ENCODE results near the gene XRCC2. TPM values are rescaled to one million over a fixed set of nuclear protein-coding genes. Genes with fewer than 3 reads are reported as not detected.

The XRCC2 gene
- total RNA-seq, 4 donors from 2014 or later: 0.32 to 0.72 (median 0.37) TPM

GRCh38 chr7:152615031-152615741 lies 60.8 kb downstream of the XRCC2 start:
- ATAC-seq (ENCODE audit: low FRiP score) (no peak), DNase-seq (ENCODE audit: low spot score) (no peak)
- TF ChIP-seq CTCF (IDR thresholded peaks at IDR 0.05): no peak

- TF ChIP-seq CTCF (IDR thresholded peaks at IDR 0.05): no peak
- ATAC-seq (ENCODE audit: low FRiP score): no peak
- no peak for DNase-seq (ENCODE audit: low spot score)
Measured at GRCh38 chr7:152608656-152609055, 67.3 kb downstream of the XRCC2 start.

GRCh38 chr7:152608208-152608607 lies 67.7 kb downstream of the XRCC2 start:
- no peak for ATAC-seq (ENCODE audit: low FRiP score)
- no peak for DNase-seq (ENCODE audit: low spot score)
- TF ChIP-seq CTCF (IDR thresholded peaks at IDR 0.05): no peak

- ATAC-seq (ENCODE audit: low FRiP score): no peak
- no peak for DNase-seq (ENCODE audit: low spot score)
Measured at GRCh38 chr7:152607007-152607406, 68.9 kb downstream of the XRCC2 start.

GRCh38 chr7:152602962-152603361 lies 73.0 kb downstream of the XRCC2 start:
- DNase-seq (ENCODE audit: low spot score): no peak
- no peak for TF ChIP-seq CTCF (IDR thresholded peaks at IDR 0.05)
- no peak for ATAC-seq (ENCODE audit: low FRiP score)

More at GRCh38 chr7:152607007-152607406, 68.9 kb downstream of the XRCC2 start:
- TF ChIP-seq CTCF (IDR thresholded peaks at IDR 0.05): no peak

GRCh38 chr7:152601305-152601798 lies 74.6 kb downstream of the XRCC2 start:
- ATAC-seq (ENCODE audit: low FRiP score) (no peak), DNase-seq (ENCODE audit: low spot score) (no peak)
- no peak for TF ChIP-seq CTCF (IDR thresholded peaks at IDR 0.05)

GRCh38 chr7:152600266-152600665 lies 75.7 kb downstream of the XRCC2 start:
- DNase-seq (ENCODE audit: low spot score) (no peak), ATAC-seq (ENCODE audit: low FRiP score) (no peak)
- no peak for TF ChIP-seq CTCF (IDR thresholded peaks at IDR 0.05)
